ENCODE measurements around the gene HIVEP3. TPM values are rescaled to one million over a fixed set of nuclear protein-coding genes. Genes with fewer than 3 reads are reported as not detected.

HIVEP3 gene
- total RNA-seq, 3 donors from 2014 or later, result 4.9 to 6.5 (median 6.1) TPM

DNA sequence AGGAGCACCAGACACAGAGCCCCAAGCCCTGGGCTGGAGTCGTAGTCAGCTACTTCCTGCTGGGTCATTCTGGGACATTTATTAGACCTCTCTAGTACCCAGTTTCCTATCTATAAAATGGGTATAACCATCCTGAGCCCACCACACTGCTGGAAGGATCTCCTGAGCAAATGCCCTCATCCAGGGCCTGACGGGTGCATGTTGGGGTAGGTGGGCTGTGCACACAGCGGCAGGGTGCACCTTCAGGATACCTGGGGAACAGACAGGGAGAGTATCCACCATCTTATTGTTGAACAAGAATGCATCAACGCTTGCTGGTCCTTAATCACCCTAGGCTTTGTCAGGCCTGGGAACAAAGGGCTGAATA, 191.0 kb downstream of the HIVEP3 start:
- Histone ChIP-seq H3K4me3 (no peak overlapping the region), H3K36me3 (ENCODE audit: low read depth) (no peaks in the 10 kb centered on the region)

GRCh38 chr1:41726899-41727748, 191.6 kb downstream of the HIVEP3 start:
- no peak for TF ChIP-seq CTCF (IDR thresholded peaks at IDR 0.05)
- H3K4me3 ChIP-seq, result no peak overlapping the region
- ATAC-seq, result peak; percentile 60
- H3K4me1 ChIP-seq (ENCODE audit: low read depth), result no peaks in the 10 kb centered on the region
- H3K9me3 ChIP-seq, result no peaks in the 10 kb centered on the region
- intact Hi-C loops (cut with DNase I, micrococcal nuclease), result no loop called here
- H3K36me3 ChIP-seq (ENCODE audit: low read depth), result no peaks in the 10 kb centered on the region
- DNase-seq, result peak; percentile 49 to 81 (median 52)

More for the DNA sequence above, 191.0 kb downstream of the HIVEP3 start:
- DNase-seq, result no peak
- no peaks in the 10 kb centered on the region for H3K4me1 ChIP-seq (ENCODE audit: low read depth)
- intact Hi-C loops (cut with DNase I, micrococcal nuclease), result no loop called here
- H3K9me3 ChIP-seq, result no peaks in the 10 kb centered on the region
- ATAC-seq, result no peak
- TF ChIP-seq CTCF (IDR thresholded peaks at IDR 0.05), result no peak

DNA sequence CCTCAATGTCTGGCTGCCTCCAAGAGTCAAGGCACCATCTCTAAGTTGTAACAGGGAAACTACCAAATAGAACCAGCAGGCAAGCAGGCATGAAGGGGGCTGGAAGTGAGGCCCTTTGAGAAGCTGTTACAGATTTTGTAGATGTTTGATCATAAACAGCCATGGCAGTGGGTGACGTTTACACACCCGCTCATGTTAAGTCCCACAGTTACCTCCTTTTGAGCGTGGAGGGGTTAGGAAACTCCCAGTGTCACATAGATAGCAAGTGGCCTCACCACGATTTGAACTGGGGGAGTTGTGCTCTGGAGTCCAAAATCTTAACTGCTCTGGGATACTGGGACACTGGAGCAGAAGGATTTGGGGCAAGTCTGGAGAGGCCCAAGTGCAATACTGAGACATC, 192.4 kb downstream of the HIVEP3 start:
- Histone ChIP-seq H3K4me3 (no peak overlapping the region), H3K9me3 (no peaks in the 10 kb centered on the region), H3K36me3 (ENCODE audit: low read depth) (no peaks in the 10 kb centered on the region), H3K4me1 (ENCODE audit: low read depth) (no peaks in the 10 kb centered on the region)
- intact Hi-C loops (cut with DNase I, micrococcal nuclease), result no loop called here
- ATAC-seq (no peak), DNase-seq (no peak)
- no peak for TF ChIP-seq CTCF (IDR thresholded peaks at IDR 0.05)

DNA sequence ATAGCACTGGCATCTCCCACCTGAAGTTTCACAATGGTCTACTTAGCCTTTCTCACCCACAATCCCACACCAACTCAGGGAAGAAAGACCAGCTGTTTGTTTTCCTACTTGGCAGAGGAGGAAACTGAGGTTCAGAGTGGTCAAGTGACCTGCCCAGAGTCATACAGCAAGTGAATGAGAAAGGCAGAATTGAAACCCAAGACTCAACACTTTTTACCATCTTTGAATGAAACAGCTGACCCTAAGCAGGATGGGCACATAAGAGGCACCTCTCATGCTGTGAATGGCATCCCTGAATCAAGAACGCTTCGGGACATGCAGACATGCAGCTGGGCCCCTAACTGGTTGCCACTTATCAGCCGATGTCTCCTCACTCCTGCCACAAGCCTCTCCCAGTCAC, 193.8 kb downstream of the HIVEP3 start:
- intact Hi-C loops (cut with DNase I, micrococcal nuclease), result no loop called here
- no peak overlapping the region for H3K4me3 ChIP-seq
- H3K36me3 ChIP-seq (ENCODE audit: low read depth), result no peaks in the 10 kb centered on the region
- no peaks in the 10 kb centered on the region for H3K9me3 ChIP-seq
- H3K4me1 ChIP-seq (ENCODE audit: low read depth), result no peaks in the 10 kb centered on the region
- no peak for DNase-seq
- no peak for TF ChIP-seq CTCF (IDR thresholded peaks at IDR 0.05)
- ATAC-seq, result no peak

DNA sequence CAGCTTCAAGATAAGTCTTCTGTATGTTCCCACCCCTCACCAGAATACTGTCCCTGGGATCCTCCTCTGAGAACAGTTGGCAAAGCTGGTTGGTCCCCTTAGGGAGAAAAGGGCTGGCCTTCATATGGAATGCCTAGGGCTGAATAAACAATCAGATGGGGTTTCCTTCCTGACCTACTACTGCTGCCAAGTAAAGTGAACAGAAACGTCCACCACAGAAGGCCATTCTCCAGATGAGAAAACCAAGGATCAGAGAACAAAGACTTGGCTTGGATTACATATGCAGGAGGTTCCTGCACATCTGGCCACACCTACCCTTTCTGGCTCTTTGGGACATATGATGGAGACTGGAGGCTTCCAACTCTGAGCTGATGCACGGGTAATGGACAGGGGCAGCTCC, 194.5 kb downstream of the HIVEP3 start:
- Histone ChIP-seq H3K4me1 (ENCODE audit: low read depth) (no peaks in the 10 kb centered on the region), H3K36me3 (ENCODE audit: low read depth) (no peaks in the 10 kb centered on the region), H3K4me3 (no peak overlapping the region), H3K9me3 (no peaks in the 10 kb centered on the region)
- ATAC-seq (no peak), DNase-seq (no peak)
- no peak for TF ChIP-seq CTCF (IDR thresholded peaks at IDR 0.05)
- intact Hi-C loops (cut with DNase I, micrococcal nuclease), result no loop called here

Measured in mucosa of descending colon (tissue), 3 donors.